GM18519 (cell line): Measurements from ENCODE around the gene ZBTB40.

Experiments used
- ATAC-seq: cut with Tn5 transposase; IDR thresholded peaks from one replicate; pipeline ENCODE4 v1.9.1; 2021; ENCODE audit warnings: mild to moderate bottlenecking, moderate library complexity; ENCODE audit not compliant: unreplicated experiment, low FRiP score

ZBTB40 gene

GRCh38 chr1:22500058-22500457 is 48.4 kb downstream of the ZBTB40 start:
- ATAC-seq, result no peak

DNA sequence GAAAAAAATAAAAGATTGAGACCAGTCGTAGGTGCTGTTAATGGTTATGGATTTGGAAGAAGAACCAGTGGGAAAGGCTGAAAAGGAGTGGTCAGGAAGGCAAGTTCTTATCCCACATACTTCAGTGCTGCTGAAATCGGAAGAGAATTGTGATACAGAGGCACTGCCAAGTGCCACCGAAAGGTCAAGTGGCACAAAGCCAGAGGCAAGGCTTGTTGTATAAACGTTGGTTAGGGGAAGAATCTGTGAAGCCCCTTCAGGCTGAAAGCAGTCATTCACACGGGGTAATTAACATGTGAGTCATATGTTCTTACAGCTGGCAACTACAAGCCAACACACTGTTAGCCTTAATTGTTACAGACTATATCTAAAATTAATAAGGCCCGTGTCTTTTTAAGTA is 48.8 kb downstream of the ZBTB40 start:
- ATAC-seq, result no peak

- no peak for ATAC-seq
Observed at GRCh38 chr1:22502202-22502601, 50.6 kb downstream of the ZBTB40 start.

DNA sequence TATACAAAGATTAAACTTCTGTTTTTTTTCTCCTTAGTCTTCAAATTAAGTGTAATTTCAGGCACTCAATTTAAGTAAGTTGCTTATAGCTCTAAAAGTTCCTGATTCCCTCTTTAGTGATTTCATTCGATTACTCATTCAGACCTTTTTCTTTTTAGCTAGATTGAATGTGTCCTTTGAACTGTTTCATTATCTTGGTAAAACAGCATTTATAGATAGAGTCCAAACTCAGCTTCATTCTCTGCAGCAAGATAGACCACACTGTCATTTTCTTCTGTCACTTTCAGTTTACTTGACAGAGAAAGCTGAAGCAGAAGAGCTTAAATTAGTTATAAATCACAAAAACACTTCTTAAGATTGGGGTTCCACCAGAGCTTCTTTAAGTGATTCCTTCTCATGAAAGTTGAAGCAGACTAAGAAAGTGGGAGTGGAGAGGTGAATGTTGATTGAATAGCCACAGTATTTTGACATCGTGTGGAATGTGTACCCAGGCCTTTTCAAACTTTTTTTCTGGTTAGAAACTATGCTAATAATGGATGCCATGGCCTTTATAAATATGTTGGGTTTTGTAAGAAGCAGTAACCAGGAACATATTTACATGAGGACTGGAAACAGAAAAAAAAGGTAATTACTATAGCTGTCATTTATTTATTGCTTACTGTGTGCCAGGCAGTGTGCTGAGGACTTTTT is 52.2 kb downstream of the ZBTB40 start:
- ATAC-seq, result no peak

GRCh38 chr1:22506130-22506692 is 54.6 kb downstream of the ZBTB40 start:
- no peak for ATAC-seq

DNA sequence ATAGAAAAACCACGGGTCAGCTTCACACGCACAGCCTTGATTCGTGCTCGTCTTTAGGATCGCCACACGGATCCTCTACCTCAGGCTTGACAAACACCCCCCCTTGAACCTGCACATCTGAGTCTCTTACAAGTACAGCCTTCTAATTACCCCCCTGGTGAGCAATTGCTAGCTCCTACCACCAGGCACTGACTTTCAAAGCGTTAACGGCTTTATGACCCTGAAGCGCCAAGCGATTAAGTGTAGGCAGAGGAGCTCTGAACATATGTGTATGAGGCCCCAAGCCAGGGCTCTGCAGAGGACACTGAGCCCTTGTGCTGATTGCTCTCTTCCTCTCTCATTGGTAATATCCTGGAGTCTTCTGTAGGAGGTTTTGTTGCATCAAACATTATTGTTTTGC is 55.9 kb downstream of the ZBTB40 start:
- ATAC-seq, result no peak

DNA sequence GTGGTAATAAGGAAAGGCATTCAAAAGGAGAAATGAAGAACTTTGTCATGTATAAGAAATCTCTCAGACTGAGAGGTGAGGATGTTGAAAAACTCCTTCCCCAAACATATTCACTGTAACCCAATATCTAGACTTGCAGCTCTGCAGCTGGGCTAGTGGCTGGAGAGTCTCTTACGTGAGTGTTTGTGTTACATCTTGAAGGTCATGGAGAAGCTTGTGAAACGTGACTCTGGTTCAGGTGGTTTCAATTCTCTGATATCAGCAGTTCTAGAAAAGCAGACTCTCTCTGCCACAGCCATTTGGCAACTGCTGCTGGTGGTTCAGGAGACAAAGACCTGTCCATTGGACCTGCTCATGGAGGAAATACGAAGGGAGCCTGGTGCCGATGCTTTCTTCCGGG is 56.7 kb downstream of the ZBTB40 start:
- no peak for ATAC-seq

DNA sequence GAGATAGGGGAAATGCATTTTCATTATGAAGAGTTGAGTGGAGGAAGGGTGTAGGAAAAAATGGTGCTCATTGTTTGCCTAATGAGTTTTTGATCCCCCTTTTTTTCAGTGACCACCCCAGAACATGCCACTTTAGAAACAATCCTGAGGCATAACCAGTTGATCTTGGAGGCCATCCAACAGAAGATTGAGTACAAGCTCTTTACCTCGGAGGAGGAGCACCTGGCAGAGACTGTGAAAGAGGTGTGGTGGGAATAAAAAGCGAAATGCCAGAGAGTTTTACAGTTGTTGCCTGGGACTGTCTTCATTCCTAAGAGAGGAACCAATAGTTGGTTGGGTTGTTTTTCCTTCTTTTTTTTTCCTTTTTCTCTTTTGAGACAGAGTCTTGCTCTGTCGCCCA is 57.3 kb downstream of the ZBTB40 start:
- no peak for ATAC-seq

DNA sequence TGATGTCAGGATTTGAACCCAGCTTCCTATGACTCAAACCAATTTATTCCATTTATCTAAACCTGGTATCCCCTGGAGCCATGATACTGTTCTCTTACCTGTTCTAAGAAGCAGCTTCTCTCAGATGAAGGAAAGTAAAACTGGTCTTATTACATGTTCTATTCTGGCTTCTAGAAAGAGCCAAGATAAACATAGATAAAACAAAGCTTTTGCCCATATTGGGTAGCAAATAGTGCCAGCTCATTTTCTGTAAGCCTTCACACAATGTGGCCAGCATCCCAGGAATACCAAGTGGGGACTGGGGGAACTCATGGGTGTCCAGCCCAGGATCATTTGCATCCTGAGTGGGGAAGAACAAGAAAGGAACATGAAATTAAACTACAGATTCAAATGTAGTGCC is 58.2 kb downstream of the ZBTB40 start:
- no peak for ATAC-seq

- no peak for ATAC-seq
Observed at GRCh38 chr1:22512873-22513272, 61.2 kb downstream of the ZBTB40 start.

DNA sequence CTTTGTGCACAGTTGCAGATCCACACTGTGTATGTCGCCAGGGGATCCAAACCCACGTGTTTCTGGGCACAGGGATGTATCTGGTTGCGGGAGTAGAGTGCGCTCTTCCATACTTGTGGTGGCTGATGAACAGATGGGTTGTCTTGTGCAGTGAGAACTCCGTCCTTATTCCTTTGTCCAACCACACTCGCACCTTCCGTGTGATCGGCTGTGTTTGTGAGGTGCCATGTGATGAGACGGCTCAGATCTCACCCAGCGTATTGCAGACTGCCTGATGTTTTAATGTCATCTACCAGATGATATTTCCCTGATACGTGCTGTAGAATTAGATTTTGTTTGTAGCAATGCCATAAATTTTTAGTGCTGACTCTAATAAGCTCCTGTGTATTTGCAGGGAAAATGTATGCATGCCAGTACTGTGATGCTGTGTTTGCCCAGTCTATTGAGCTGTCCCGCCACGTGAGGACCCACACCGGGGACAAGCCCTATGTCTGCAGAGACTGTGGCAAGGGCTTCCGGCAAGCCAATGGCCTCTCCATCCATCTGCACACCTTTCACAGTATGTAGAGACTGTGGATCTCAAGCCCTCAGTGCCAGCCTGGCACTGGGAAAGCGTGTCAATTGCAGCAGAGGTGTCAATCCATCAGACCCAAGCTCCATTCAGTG is 65.4 kb downstream of the ZBTB40 start:
- ATAC-seq, result no peak

GRCh38 chr1:22517956-22518355 is 66.3 kb downstream of the ZBTB40 start:
- ATAC-seq, result no peak

- no peak for ATAC-seq
Observed at GRCh38 chr1:22518379-22518778, 66.7 kb downstream of the ZBTB40 start.

DNA sequence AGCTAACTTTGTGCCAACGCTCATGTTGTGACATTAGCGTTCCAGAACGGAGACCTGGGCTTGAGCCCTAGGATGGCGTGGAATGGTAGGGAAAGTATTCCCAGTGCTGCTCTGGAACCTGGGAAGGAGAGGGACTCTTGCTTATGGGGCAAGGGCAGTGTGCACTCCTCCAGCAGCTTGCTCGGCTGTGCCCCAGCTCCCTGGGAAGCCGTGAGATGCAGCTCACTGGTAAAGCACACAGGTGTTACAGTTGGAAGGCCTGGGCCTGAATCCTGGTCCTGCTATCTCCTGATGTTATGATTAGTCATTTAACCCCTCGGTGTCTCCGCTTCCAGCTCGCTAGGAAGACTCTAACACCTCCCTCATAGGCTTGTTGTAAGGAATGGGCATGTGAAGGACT is 69.2 kb downstream of the ZBTB40 start:
- no peak for ATAC-seq

GRCh38 chr1:22521692-22522091 is 70.0 kb downstream of the ZBTB40 start:
- ATAC-seq, result no peak

DNA sequence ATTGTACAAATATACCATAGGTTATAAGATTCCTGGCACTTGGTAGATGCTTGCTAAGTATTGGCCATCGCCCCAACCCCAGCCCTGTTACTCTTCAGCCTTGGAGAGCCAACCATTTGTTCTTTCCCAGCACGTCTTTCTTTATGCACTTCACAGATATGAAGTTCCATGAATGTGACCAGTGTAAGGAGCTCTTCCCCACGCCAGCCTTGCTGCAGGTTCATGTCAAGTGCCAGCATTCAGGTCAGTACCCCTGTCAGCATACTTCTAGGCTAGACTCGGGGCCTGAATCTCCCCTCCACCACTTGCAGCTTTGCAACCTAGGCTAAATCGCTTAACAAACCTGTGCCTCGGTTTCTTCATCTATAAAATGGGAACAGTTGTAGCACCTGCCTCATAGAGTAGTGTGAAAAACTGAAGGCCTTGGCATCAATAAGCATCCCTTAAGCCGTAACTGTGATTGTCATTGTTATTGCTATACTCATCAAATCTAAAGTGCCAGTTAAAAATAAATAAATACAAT is 70.6 kb downstream of the ZBTB40 start:
- no peak for ATAC-seq

- no peak for ATAC-seq
Observed at GRCh38 chr1:22524481-22524880, 72.8 kb downstream of the ZBTB40 start.

- no peak for ATAC-seq
Observed at GRCh38 chr1:22525211-22525610, 73.6 kb downstream of the ZBTB40 start.

GRCh38 chr1:22525646-22526045 is 74.0 kb downstream of the ZBTB40 start:
- no peak for ATAC-seq

DNA sequence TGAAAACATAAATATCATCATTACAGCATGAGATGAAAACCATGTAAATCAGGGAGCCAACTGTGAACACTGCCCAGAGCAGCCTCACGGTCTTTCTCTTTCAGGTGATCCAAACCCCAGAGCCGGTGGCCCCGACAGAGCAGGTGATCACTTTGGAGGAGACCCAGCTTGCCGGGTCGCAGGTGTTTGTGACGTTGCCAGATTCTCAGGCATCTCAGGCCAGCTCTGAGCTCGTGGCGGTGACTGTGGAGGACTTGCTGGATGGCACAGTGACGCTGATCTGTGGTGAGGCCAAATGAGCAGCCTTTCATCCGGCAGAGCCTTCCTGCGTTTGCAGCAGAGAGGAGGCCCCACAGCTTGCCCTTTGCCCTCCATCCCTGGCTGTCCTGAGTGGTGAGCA is 74.4 kb downstream of the ZBTB40 start:
- no peak for ATAC-seq

- ATAC-seq, result no peak
Observed at GRCh38 chr1:22526677-22527076, 75.0 kb downstream of the ZBTB40 start.

- no peak for ATAC-seq
Observed at GRCh38 chr1:22527122-22527521, 75.5 kb downstream of the ZBTB40 start.
